SK-N-MC (cell line): Measurements from ENCODE around the gene TNRC6A.

Experiments used
- EZH2 ChIP-seq: fragments of 200-600 bp; sonication (generic); IDR thresholded peaks from one replicate; pipeline ENCODE4 v1.6.1; 2017; ENCODE audit warnings: antibody characterized with exemption
- FOXP2 ChIP-seq: optimal IDR thresholded peaks from 2 replicates; pipeline ENCODE3; 2011; ENCODE audit warnings: mild to moderate bottlenecking, moderate library complexity; ENCODE audit not compliant: insufficient read depth; ENCODE audit errors: extremely low read length, control extremely low read depth
- POLR2AphosphoS5 ChIP-seq: IDR thresholded peaks from 2 replicates; pipeline ENCODE4 v1.6.1; 2012; ENCODE audit warnings: mild to moderate bottlenecking, low read depth, low read length, borderline replicate concordance

DNA sequence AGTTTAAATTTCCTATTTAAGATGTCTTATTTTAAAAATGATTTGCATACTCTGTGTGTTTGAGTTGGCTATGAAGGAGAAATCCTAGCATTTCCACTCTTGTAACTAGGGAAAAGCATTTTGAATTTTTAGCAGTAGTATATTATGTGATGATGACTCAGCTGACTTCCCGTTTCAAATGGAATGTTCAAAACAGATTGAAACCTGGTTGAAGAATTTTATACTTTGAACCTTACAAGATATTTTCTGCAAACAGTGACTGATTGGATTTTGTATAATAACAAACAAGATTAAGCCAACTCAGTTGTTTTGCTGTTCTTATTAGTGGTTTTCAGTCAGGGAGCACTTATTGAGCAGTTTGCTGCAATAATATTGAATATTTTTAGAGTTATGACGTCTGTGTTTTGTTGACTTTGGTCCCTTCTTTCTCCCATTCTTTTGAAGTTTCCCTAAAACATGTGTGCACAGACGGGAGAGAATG is 8.0 kb downstream of the TNRC6A start:
- TF ChIP-seq POLR2AphosphoS5, result no peak
- TF ChIP-seq EZH2, result no peak
- no peak for TF ChIP-seq FOXP2
